HEK293T (cell line): ENCODE measurements around the gene CCDC17.

Source experiments
- CTCF ChIA-PET: fragments of 350-600 bp; formaldehyde crosslinking; extraction: SDS; loops from one replicate; lab custom pipeline; 2021; ENCODE audit warnings: antibody characterized with exemption, inconsistent platforms; lab: Yijun Ruan, JAX
- POLR2A ChIA-PET: fragments of 350-600 bp; formaldehyde crosslinking; extraction: SDS; loops from one replicate; lab custom pipeline; 2020; ENCODE audit warnings: antibody characterized with exemption, inconsistent platforms; lab: Yijun Ruan, JAX
- DNase-seq: peaks from one replicate; pipeline ENCODE4 v3.0.0; 2012; ENCODE audit warnings: mixed read lengths; ENCODE audit errors: extremely low spot score
- ARNT ChIP-seq: fragments of 450-650 bp; IDR thresholded peaks from 2 replicates; pipeline ENCODE4 v1.6.1; 2017; ENCODE audit warnings: mild to moderate bottlenecking
- BHLHE40 ChIP-seq: fragments of 450-650 bp; IDR thresholded peaks from 2 replicates; pipeline ENCODE4 v1.6.1; 2016; ENCODE audit warnings: mild to moderate bottlenecking, moderate library complexity, borderline replicate concordance
- CTBP1 ChIP-seq: fragments of 450-650 bp; IDR thresholded peaks from 2 replicates; pipeline ENCODE4 v1.6.1; 2016; ENCODE audit warnings: borderline replicate concordance
- ELF4 ChIP-seq: fragments of 450-650 bp; IDR thresholded peaks from 2 replicates; pipeline ENCODE4 v1.6.1; 2017; ENCODE audit warnings: antibody characterized with exemption
- FOXA1 ChIP-seq: fragments of 450-650 bp; IDR thresholded peaks from 2 replicates; pipeline ENCODE4 v1.6.1; 2016; ENCODE audit warnings: mild to moderate bottlenecking
- FOXK2 ChIP-seq: fragments of 450-650 bp; IDR thresholded peaks from 2 replicates; pipeline ENCODE4 v1.6.1; 2016; ENCODE audit warnings: mild to moderate bottlenecking
- FOXM1 ChIP-seq: fragments of 450-650 bp; IDR thresholded peaks from 2 replicates; pipeline ENCODE4 v1.6.1; 2017; ENCODE audit warnings: mild to moderate bottlenecking, borderline replicate concordance
- HDGF ChIP-seq: fragments of 450-650 bp; IDR thresholded peaks from 2 replicates; pipeline ENCODE4 v1.6.1; 2017; ENCODE audit warnings: antibody characterized with exemption, borderline replicate concordance
- L3MBTL2 ChIP-seq: fragments of 450-650 bp; conservative IDR thresholded peaks from 2 replicates; pipeline ENCODE4 v1.6.1; 2016; ENCODE audit warnings: mild to moderate bottlenecking
- LEF1 ChIP-seq: fragments of 450-650 bp; IDR thresholded peaks from 2 replicates; pipeline ENCODE4 v1.6.1; 2017; ENCODE audit warnings: mild to moderate bottlenecking, borderline replicate concordance
- NFRKB ChIP-seq: fragments of 450-650 bp; IDR thresholded peaks from 2 replicates; pipeline ENCODE4 v1.6.1; 2016; ENCODE audit warnings: mild to moderate bottlenecking, moderate library complexity
- PKNOX1 ChIP-seq: fragments of 450-650 bp; IDR thresholded peaks from 2 replicates; pipeline ENCODE4 v1.6.1; 2016
- SP1 ChIP-seq: fragments of 450-650 bp; IDR thresholded peaks from 2 replicates; pipeline ENCODE4 v1.6.1; 2017
- SUZ12 ChIP-seq: fragments of 450-650 bp; IDR thresholded peaks from 2 replicates; pipeline ENCODE4 v1.6.1; 2016; ENCODE audit warnings: mild to moderate bottlenecking
- TARDBP ChIP-seq: fragments of 450-650 bp; IDR thresholded peaks from 2 replicates; pipeline ENCODE4 v1.6.1; 2016
- ZNF384 ChIP-seq: fragments of 450-650 bp; IDR thresholded peaks from 2 replicates; pipeline ENCODE4 v1.6.1; 2016

The CCDC17 gene

GRCh38 chr1:45583264-45583665, 40.6 kb downstream of the CCDC17 start:
- ChIA-PET CTCF (interaction anchor here (0.5 to 0.8 kb wide), 2 partner anchors 223 to 738 kb away, joined by 3 read pairs; no protein-coding TSS in a partner anchor), POLR2A (interaction anchor here (0.6 to 7.0 kb wide), 15 partner anchors 11 to 861 kb away, joined by 3 to 47 read pairs (median 6); partner anchors contain the start of genes AKR1A1, CCDC163, MMACHC and MUTYH)
- peak; percentile 98 for DNase-seq
- no peak for TF ChIP-seq SP1
- TF ChIP-seq FOXM1, result no peak
- no peak for TF ChIP-seq NFRKB
- TF ChIP-seq HDGF, result no peak
- TF ChIP-seq TARDBP, result no peak
- no peak for TF ChIP-seq L3MBTL2
- no peak for TF ChIP-seq BHLHE40
- TF ChIP-seq FOXA1, result no peak
- no peak for TF ChIP-seq ARNT
- no peak for TF ChIP-seq FOXK2
- no peak for TF ChIP-seq ELF4
- no peak for TF ChIP-seq ZNF384
- no peak for TF ChIP-seq SUZ12
- no peak for TF ChIP-seq CTBP1
- no peak for TF ChIP-seq PKNOX1
- TF ChIP-seq LEF1, result no peak

GRCh38 chr1:45574105-45574626, 49.7 kb downstream of the CCDC17 start:
- TF ChIP-seq HDGF (no peak), SUZ12 (no peak), ELF4 (no peak), BHLHE40 (no peak), FOXK2 (no peak), TARDBP (no peak), LEF1 (no peak), ZNF384 (no peak), SP1 (no peak), CTBP1 (no peak), FOXA1 (no peak), FOXM1 (no peak), NFRKB (no peak), PKNOX1 (no peak), ARNT (no peak), L3MBTL2 (no peak)
- no peak for DNase-seq
- ChIA-PET POLR2A (interaction anchor here (1.4 to 1.5 kb wide), 2 partner anchors 10 to 53 kb away, joined by 3 to 6 read pairs; partner anchors contain the start of gene PRDX1), CTCF (interaction anchor here (0.7 kb wide), 1 partner anchor 62 kb away, joined by 3 read pairs; no protein-coding TSS in a partner anchor)

GRCh38 chr1:45573231-45573804, 50.5 kb downstream of the CCDC17 start:
- CTCF ChIA-PET, result no interaction called here
- POLR2A ChIA-PET, result no interaction called here
- no peak for TF ChIP-seq ARNT
- no peak for TF ChIP-seq ZNF384
- no peak for TF ChIP-seq NFRKB
- TF ChIP-seq FOXK2, result no peak
- TF ChIP-seq TARDBP, result no peak
- no peak for TF ChIP-seq FOXA1
- no peak for TF ChIP-seq HDGF
- no peak for TF ChIP-seq L3MBTL2
- TF ChIP-seq FOXM1, result no peak
- TF ChIP-seq SUZ12, result no peak
- no peak for TF ChIP-seq ELF4
- no peak for TF ChIP-seq PKNOX1
- no peak for TF ChIP-seq BHLHE40
- TF ChIP-seq SP1, result no peak
- no peak for TF ChIP-seq CTBP1
- TF ChIP-seq LEF1, result no peak
- DNase-seq, result no peak

- TF ChIP-seq ELF4 (no peak), HDGF (no peak), SUZ12 (no peak), ARNT (no peak), L3MBTL2 (no peak), ZNF384 (no peak), BHLHE40 (no peak), FOXK2 (no peak), LEF1 (no peak), NFRKB (no peak), TARDBP (no peak), PKNOX1 (no peak), SP1 (no peak), FOXM1 (no peak)
- ChIA-PET POLR2A (interaction anchor here (1.5 to 5.6 kb wide), 3 partner anchors 13 to 231 kb away, joined by 3 to 40 read pairs (median 12); partner anchors contain the start of genes MUTYH, PRDX1 and TOE1), CTCF (interaction anchor here (0.6 to 5.7 kb wide), 6 partner anchors 11 to 210 kb away, joined by 3 to 46 read pairs (median 4); partner anchors contain the start of gene AKR1A1)
- DNase-seq, result no peak
Measured at GRCh38 chr1:45570631-45571030, 53.2 kb downstream of the CCDC17 start.
